ENCODE measurements around the gene CCDC57.

The CCDC57 gene

DNA sequence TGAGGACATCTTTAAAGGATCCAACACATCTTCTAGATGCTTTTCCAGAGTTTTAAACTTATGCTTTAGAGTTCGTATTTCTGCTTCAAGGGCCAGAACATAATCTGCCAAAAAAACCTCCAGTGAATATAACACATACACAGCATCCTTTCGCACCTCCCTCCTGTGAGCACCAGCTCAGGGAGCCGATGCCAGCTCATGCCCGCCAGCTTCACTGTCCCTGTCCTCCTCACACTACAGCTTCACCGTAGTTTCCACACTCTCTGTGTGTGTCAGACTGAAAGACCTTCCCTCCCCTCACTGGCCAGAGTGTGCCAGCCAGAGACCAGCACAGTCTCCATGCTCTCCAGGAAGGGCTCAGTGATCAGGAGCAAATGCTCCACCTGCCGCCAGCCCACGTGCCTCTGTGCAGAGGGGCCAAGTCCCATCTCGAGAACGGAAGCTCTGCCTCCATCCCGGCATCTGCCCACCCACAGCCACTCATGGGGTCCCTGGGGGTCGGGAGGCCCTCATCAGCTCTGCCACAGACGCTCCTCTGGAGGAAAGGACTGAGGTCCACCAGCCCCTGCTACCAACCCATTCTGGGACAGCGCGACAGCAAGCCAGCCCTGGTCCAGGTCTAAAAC lies 40.8 kb downstream of the CCDC57 start:
- TF ChIP-seq, protein P1, sequence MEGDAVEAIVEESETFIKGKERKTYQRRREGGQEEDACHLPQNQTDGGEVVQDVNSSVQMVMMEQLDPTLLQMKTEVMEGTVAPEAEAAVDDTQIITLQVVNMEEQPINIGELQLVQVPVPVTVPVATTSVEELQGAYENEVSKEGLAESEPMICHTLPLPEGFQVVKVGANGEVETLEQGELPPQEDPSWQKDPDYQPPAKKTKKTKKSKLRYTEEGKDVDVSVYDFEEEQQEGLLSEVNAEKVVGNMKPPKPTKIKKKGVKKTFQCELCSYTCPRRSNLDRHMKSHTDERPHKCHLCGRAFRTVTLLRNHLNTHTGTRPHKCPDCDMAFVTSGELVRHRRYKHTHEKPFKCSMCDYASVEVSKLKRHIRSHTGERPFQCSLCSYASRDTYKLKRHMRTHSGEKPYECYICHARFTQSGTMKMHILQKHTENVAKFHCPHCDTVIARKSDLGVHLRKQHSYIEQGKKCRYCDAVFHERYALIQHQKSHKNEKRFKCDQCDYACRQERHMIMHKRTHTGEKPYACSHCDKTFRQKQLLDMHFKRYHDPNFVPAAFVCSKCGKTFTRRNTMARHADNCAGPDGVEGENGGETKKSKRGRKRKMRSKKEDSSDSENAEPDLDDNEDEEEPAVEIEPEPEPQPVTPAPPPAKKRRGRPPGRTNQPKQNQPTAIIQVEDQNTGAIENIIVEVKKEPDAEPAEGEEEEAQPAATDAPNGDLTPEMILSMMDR (conservative IDR thresholded peaks at IDR 0.05; ENCODE audit: low read depth, low read length) = no peak
- H3K4me3 ChIP-seq (ENCODE audit: low read depth, low read length) = no peak overlapping the region
- no peak for DNase-seq (ENCODE audit: low read depth)

DNA sequence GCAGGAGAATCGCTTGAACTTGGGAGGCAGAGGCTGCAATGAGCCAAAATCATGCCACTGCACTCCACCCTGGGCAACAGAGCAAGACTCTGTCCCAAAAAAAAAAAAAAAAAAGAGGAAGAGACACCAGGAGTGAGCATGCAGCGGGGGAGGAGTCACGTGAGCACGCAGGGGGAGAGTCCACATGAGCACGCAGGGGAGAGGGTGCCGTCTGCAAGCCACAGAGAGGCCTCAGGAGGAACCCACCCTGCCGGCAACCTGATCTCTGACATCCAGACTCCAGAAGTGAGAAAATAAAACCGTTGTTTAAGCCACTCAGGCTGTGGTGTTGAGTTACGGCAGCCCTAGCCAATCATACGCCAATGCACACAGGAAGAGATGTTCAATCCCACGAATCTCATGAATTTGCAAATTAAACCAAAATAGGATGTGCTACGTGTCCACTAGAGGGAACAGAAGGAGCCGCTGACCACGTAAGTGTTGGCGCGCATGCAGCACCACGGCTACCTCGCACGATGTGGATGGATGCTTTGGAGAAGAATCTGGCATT lies 42.2 kb downstream of the CCDC57 start:
- TF ChIP-seq, protein P1 (conservative IDR thresholded peaks at IDR 0.05; ENCODE audit: low read depth, low read length) = no peak
- H3K4me3 ChIP-seq (ENCODE audit: low read depth, low read length) = no peak overlapping the region
- DNase-seq (ENCODE audit: low read depth) = no peak

DNA sequence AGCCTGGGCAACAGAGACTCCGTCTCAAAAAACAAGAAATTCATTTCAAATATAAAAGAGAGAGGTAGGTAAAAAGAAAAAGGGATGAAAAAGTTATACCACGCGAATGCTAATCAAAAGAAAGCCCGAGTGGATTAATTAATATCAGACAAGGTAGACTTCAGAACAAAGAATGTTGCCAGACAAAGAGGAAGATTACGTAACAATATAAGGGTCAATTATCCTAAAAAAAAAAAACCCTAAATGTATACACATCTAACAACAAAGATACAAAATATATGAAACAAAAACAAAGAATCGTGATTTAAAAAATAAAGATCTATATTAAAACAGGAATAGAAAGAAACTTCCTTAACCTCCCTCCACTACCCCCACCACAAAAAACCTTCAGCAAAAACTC lies 44.1 kb downstream of the CCDC57 start:
- H3K4me3 ChIP-seq (ENCODE audit: low read depth, low read length) = no peak overlapping the region
- no peak for DNase-seq (ENCODE audit: low read depth)
- TF ChIP-seq, protein P1 (conservative IDR thresholded peaks at IDR 0.05; ENCODE audit: low read depth, low read length) = no peak

DNA sequence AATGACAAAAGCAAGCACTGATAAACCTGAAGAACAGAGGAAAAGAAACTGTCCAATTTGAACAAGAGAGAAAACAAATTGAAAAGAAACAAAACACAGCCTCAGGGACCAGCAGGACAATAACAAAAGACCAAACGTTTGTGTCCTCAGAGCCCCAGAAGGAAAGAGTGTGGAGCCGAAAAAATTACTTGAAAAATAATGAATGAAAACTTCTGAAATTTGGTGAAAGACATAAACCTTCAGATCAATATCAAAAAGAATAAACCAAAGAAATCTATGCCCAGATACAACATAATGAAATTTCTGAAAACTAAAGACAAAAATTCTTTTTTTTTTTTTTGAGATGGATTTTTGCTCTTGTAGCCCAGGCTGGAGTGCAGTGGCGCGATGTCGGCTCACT lies 45.6 kb downstream of the CCDC57 start:
- no peak for DNase-seq (ENCODE audit: low read depth)
- TF ChIP-seq, protein P1 (conservative IDR thresholded peaks at IDR 0.05; ENCODE audit: low read depth, low read length) = no peak
- H3K4me3 ChIP-seq (ENCODE audit: low read depth, low read length) = no peak overlapping the region

DNA sequence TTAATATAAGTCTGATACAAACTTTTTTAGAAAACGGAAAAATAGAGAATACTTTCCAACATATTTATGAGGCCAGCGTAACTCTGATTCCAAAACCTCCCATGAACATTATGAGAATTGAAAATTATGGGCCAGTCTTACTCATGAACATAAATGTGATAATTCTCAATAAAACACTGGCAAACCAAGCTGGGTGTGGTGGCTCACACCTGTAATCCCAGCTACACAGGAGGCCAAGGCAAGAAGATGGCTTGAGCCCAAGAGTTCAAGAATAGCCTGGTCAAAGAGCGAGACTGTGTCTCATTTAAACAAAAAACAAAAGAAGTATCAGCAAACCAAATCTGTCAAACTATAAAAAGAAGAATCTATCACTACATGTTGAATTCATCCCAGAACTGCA lies 47.8 kb downstream of the CCDC57 start:
- TF ChIP-seq, protein P1 (conservative IDR thresholded peaks at IDR 0.05; ENCODE audit: low read depth, low read length) = no peak
- H3K4me3 ChIP-seq (ENCODE audit: low read depth, low read length) = no peak overlapping the region
- no peak for DNase-seq (ENCODE audit: low read depth)

DNA sequence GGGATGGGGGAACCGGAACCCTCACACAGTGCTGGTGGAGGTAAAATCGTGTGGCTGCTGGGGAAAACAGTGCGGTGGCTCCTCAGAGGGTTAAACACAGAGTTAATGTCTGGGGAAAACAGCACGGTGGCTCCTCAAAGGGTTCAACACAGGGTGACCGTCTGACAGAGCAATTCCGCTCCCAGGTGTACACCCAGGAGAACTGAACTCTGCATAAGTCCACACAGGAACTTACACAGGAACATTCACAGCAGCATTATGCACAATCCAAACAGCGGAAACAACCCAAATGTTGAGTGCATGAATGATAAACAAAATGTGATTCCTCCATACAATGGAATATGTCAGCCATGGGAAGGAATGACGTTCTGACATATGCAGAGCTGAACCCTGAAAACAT lies 51.4 kb downstream of the CCDC57 start:
- DNase-seq (ENCODE audit: low read depth) = no peak
- no peak overlapping the region for H3K4me3 ChIP-seq (ENCODE audit: low read depth, low read length)

More for the DNA sequence above, 51.4 kb downstream of the CCDC57 start:
- TF ChIP-seq, protein P1 (conservative IDR thresholded peaks at IDR 0.05; ENCODE audit: low read depth, low read length) = no peak

Measured in choroid plexus epithelial cell (primary cell).